Transverse colon (tissue), 4 donors: Measurements from ENCODE around the gene PBOV1.

ENCODE experiments used
- CTCF ChIP-seq, 5 experiments: fragments of 200-600 bp in 3 of 5; fragments of 450-650 bp in 2 of 5; sonication (generic) in 3 of 5; IDR thresholded peaks; 1 replicate in 2 of 5; 2 replicates in 3 of 5; pipeline ENCODE4 v1.5.1; 2016 to 2017; ENCODE audit warnings: antibody characterized with exemption in 5 of 5, inconsistent platforms in 3 of 5, mild to moderate bottlenecking in 2 of 5, moderate library complexity in 1 of 5
- POLR2A ChIP-seq: fragments of 450-650 bp; IDR thresholded peaks from one replicate; pipeline ENCODE4 v1.6.1; 2016; ENCODE audit warnings: antibody characterized with exemption, mild to moderate bottlenecking, moderate library complexity
- POLR2AphosphoS5 ChIP-seq, 3 donors: sonication (generic); formaldehyde crosslinking; IDR thresholded peaks; one replicate each; pipeline ENCODE4 v1.6.1; 2016; ENCODE audit warnings: antibody characterized with exemption in 3 of 3

- no peak for TF ChIP-seq CTCF (IDR thresholded peaks at IDR 0.05)
- TF ChIP-seq POLR2AphosphoS5 (IDR thresholded peaks at IDR 0.05): no peak
- no peak for TF ChIP-seq POLR2A
Observed at GRCh38 chr6:138266095-138266494, 47.8 kb upstream of the PBOV1 start.
